ENCODE measurements around the gene RPL37A. TPM values are rescaled to one million over a fixed set of nuclear protein-coding genes. Genes with fewer than 3 reads are reported as not detected.
A peak's percentile ranks its signal among the peaks of the same experiment; 100 is the strongest.

RPL37A gene
- total RNA-seq, 1 donor from 2014 or later: 4,501 TPM

GRCh38 chr2:216493334-216493685, 5.3 kb upstream of the RPL37A start:
- H3K4me3 Mint-ChIP-seq: no peak overlapping the region
- intact Hi-C loops (cut with micrococcal nuclease): loop anchor here (1.0 to 10.0 kb wide), 5 partner anchors 19 to 591 kb away; partner anchors contain the start of gene MREG

GRCh38 chr2:216495656-216496055, 3.0 kb upstream of the RPL37A start:
- H3K4me1 Mint-ChIP-seq: peaks cover 73% of the 10 kb centered on the region
- no peaks in the 10 kb centered on the region for H3K27me3 Mint-ChIP-seq
- CTCF ChIA-PET: no interaction called here
- TF ChIP-seq CTCF (IDR thresholded peaks at IDR 0.05): no peak
- no peaks in the 10 kb centered on the region for H3K9me3 Mint-ChIP-seq
- ATAC-seq (ENCODE audit: low read depth): no peak
- H3K27ac Mint-ChIP-seq: peak overlapping the region; percentile 65
- no peak for DNase-seq
- POLR2A ChIA-PET: no interaction called here
- intact Hi-C loops (cut with micrococcal nuclease): loop anchor here (5.0 to 10.0 kb wide), 3 partner anchors 481 to 1183 kb away; partner anchors contain the start of genes ATIC and MREG
- H3K36me3 Mint-ChIP-seq (ENCODE audit: low read depth): peaks cover 24% of the 10 kb centered on the region
- no peak overlapping the region for H3K4me3 Mint-ChIP-seq

More at GRCh38 chr2:216493334-216493685, 5.3 kb upstream of the RPL37A start:
- ChIA-PET CTCF (no interaction called here), POLR2A (interaction anchor here (0.8 to 2.6 kb wide), 6 partner anchors 9 to 271 kb away, joined by 3 to 15 read pairs (median 4); partner anchors contain the start of gene SMARCAL1)
- DNase-seq (no peak), ATAC-seq (ENCODE audit: low read depth) (no peak)
- Mint-ChIP-seq H3K27me3 (no peaks in the 10 kb centered on the region), H3K36me3 (ENCODE audit: low read depth) (peaks cover 2% of the 10 kb centered on the region), H3K27ac (peak overlapping the region; percentile 91), H3K4me1 (peaks cover 58% of the 10 kb centered on the region), H3K9me3 (no peaks in the 10 kb centered on the region)
- TF ChIP-seq CTCF (IDR thresholded peaks at IDR 0.05): no peak

DNA sequence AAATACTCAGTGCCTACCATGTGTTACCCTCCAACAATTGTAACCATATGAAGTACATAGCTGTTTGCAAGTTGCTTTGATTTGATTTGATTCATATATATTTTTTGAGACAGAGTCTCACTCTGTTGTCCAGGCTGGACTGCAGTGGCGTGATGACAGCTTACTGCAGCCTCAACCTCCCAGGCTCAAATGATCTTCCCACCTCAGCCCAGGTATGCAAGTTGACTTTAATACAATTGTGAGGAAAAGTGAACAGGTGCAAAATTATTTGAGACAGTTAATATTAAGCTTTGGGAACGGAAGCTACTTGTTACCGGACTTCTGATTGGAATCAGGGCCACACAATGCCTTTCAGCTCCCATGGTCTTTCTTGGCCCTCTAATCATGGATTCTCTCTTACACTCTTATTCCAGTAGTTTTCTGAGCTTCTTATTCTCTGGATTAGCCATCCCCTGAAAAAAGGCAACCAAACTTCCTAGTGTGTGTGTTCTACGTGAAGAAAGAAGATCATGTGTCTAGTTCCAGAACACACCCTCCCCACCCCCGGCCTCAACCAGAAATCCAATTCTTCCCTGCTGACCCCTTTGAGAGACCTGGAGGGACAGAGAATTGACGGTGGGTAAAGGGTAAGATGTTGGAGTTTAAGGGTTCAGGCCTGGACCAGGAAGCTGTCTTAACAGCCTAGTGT, 1.1 kb upstream of the RPL37A start:
- CTCF ChIA-PET: interaction anchor here (0.6 to 1.3 kb wide), 2 partner anchors 21 to 275 kb away, joined by 3 read pairs; no protein-coding TSS in a partner anchor
- H3K36me3 Mint-ChIP-seq (ENCODE audit: low read depth): peaks cover 42% of the 10 kb centered on the region
- no peaks in the 10 kb centered on the region for H3K9me3 Mint-ChIP-seq
- no peak for TF ChIP-seq CTCF (IDR thresholded peaks at IDR 0.05)
- H3K4me3 Mint-ChIP-seq: peak overlapping the region; percentile 98
- intact Hi-C loops (cut with micrococcal nuclease): loop anchor here (1.0 to 10.0 kb wide), 7 partner anchors 85 to 1689 kb away; partner anchors contain the start of genes ATIC, BARD1, MREG and SMARCAL1
- DNase-seq: no peak
- no peaks in the 10 kb centered on the region for H3K27me3 Mint-ChIP-seq
- H3K27ac Mint-ChIP-seq: peak overlapping the region; percentile 92
- peaks cover 69% of the 10 kb centered on the region for H3K4me1 Mint-ChIP-seq
- POLR2A ChIA-PET: interaction anchor here (0.6 to 2.6 kb wide), 9 partner anchors 9 to 383 kb away, joined by 3 to 27 read pairs (median 7); partner anchors contain the start of genes MARCHF4 and SMARCAL1
- no peak for ATAC-seq (ENCODE audit: low read depth)

DNA sequence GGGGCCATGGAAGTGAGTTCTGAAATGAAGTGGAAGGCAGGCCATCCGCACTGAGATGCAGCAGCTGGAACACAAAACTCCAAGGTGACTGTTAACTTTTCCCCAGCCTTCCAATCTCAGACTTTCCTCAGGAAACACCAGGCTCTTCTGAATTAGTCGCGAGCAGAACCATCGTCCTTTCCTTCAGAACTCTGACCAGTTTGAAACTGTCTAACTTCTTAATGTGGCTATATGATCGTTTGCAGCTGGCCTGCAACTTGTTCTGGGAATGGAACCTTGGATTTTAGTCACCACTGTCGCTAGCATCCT, 620 bp upstream of the RPL37A start:
- DNase-seq (no peak), ATAC-seq (ENCODE audit: low read depth) (no peak)
- intact Hi-C loops (cut with micrococcal nuclease): loop anchor here (1.0 to 10.0 kb wide), 7 partner anchors 86 to 1689 kb away; partner anchors contain the start of genes ATIC, BARD1, MREG and SMARCAL1
- H3K27ac Mint-ChIP-seq: peak overlapping the region; percentile 92
- no peaks in the 10 kb centered on the region for H3K9me3 Mint-ChIP-seq
- no peak for TF ChIP-seq CTCF (IDR thresholded peaks at IDR 0.05)
- peak overlapping the region; percentile 98 for H3K4me3 Mint-ChIP-seq
- CTCF ChIA-PET: interaction anchor here (0.6 to 1.3 kb wide), 2 partner anchors 20 to 275 kb away, joined by 3 read pairs; no protein-coding TSS in a partner anchor
- H3K36me3 Mint-ChIP-seq (ENCODE audit: low read depth): peaks cover 47% of the 10 kb centered on the region
- no peaks in the 10 kb centered on the region for H3K27me3 Mint-ChIP-seq
- POLR2A ChIA-PET: interaction anchor here (0.6 to 2.6 kb wide), 22 partner anchors 9 to 388 kb away, joined by 3 to 27 read pairs (median 5); partner anchors contain the start of genes SMARCAL1 and XRCC5
- peaks cover 69% of the 10 kb centered on the region for H3K4me1 Mint-ChIP-seq

DNA sequence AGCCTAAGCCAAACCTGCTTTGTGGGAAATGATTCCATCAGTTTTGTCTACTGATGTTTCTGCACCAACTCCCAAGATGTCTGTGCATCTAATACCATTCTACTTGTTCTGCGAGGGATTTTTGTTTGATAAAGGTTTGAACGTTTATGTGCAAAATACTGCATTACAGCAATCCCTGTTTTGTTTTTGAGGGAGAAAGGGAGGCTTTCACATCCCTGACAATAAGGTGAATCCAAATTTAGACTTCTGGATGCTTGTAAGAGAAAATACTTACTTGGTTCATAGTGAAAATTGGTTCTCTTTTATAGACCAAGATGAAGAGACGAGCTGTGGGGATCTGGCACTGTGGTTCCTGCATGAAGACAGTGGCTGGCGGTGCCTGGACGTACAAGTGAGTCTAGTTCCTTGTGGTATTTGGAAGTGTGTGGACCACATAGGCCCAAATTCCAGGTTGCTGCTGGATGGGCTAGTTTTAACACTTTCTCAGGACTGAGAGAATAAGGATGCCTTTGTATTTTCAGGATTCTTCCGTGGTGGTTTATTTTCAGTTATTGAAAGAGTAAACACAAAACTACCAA, 1.1 kb downstream of the RPL37A start:
- peaks cover 63% of the 10 kb centered on the region for H3K36me3 Mint-ChIP-seq (ENCODE audit: low read depth)
- ChIA-PET CTCF (no interaction called here), POLR2A (no interaction called here)
- peaks cover 62% of the 10 kb centered on the region for H3K4me1 Mint-ChIP-seq
- DNase-seq (no peak), ATAC-seq (ENCODE audit: low read depth) (no peak)
- peak overlapping the region; percentile 98 for H3K4me3 Mint-ChIP-seq
- no peaks in the 10 kb centered on the region for H3K27me3 Mint-ChIP-seq
- peak overlapping the region; percentile 92 for H3K27ac Mint-ChIP-seq
- no peaks in the 10 kb centered on the region for H3K9me3 Mint-ChIP-seq
- no peak for TF ChIP-seq CTCF (IDR thresholded peaks at IDR 0.05)
- intact Hi-C loops (cut with micrococcal nuclease): loop anchor here (2.0 to 10.0 kb wide), 4 partner anchors 485 to 1691 kb away; partner anchors contain the start of genes ATIC, BARD1 and MREG
